Vagina (tissue), 2 donors: ENCODE measurements around the gene TSC22D1.

Experiments
- CTCF ChIP-seq, 3 experiments: fragments of 450-650 bp in 2 of 3; fragments of 200-600 bp in 1 of 3; sonication (generic) in 1 of 3; IDR thresholded peaks; one replicate each; pipeline ENCODE4 v1.5.1; 2017 to 2019; ENCODE audit warnings: antibody characterized with exemption in 3 of 3, mild to moderate bottlenecking in 2 of 3, moderate library complexity in 2 of 3
- POLR2A ChIP-seq, 2 donors: fragments of 450-650 bp; IDR thresholded peaks; one replicate each; pipeline ENCODE4 v1.6.1; 2017; ENCODE audit warnings: antibody characterized with exemption in 2 of 2, mild to moderate bottlenecking in 2 of 2, moderate library complexity in 2 of 2
- POLR2AphosphoS5 ChIP-seq, 2 donors: sonication (generic); formaldehyde crosslinking; IDR thresholded peaks; one replicate each; pipeline ENCODE4 v1.9.0; 2017; ENCODE audit warnings: antibody characterized with exemption in 2 of 2, mild to moderate bottlenecking in 2 of 2, low read depth in 1 of 2; ENCODE audit not compliant: insufficient read depth in 1 of 2

- TF ChIP-seq POLR2A (IDR thresholded peaks at IDR 0.05) (no peak), CTCF (IDR thresholded peaks at IDR 0.05) (no peak), POLR2AphosphoS5 (IDR thresholded peaks at IDR 0.05; ENCODE audit: insufficient read depth in 1 of 2, low read depth in 1 of 2) (no peak)
Measured at GRCh38 chr13:44578067-44578400, 1.9 kb upstream of the TSC22D1 start.
